IPS-18c (cell line): ENCODE measurements around the gene HELB.
A peak's percentile ranks its signal among the peaks of the same experiment; 100 is the strongest.

Source experiments
- H3K4me3 ChIP-seq: 2 replicates; pipeline ENCODE4 v1.7.0; 2013; ENCODE audit warnings: low read depth, mild to moderate bottlenecking, low read length, moderate library complexity; ENCODE audit not compliant: insufficient read depth
- H3K9me3 ChIP-seq: one replicate; pipeline ENCODE4 v1.6.1; 2013; ENCODE audit warnings: mild to moderate bottlenecking, low read length, moderate library complexity; ENCODE audit not compliant: control insufficient read depth, insufficient read depth

The HELB gene

GRCh38 chr12:66301944-66302826 is at the start of gene HELB:
TSS of gene HELB (plus strand) at chr12:66302493. CDS start at chr12:66302604, 111 bp downstream.
- H3K4me3 ChIP-seq, result peak within 1 kb of the TSS; percentile 80

GRCh38 chr12:66252771-66253170 is 49.5 kb upstream of the HELB start:
- no peaks in the 10 kb centered on the region for H3K9me3 ChIP-seq
- no peak overlapping the region for H3K4me3 ChIP-seq

More at GRCh38 chr12:66301944-66302826, at the start of gene HELB:
- H3K9me3 ChIP-seq, result no peaks in the 10 kb centered on the region

- no peak overlapping the region for H3K4me3 ChIP-seq
- no peaks in the 10 kb centered on the region for H3K9me3 ChIP-seq
Observed at GRCh38 chr12:66255737-66256136, 46.6 kb upstream of the HELB start.

DNA sequence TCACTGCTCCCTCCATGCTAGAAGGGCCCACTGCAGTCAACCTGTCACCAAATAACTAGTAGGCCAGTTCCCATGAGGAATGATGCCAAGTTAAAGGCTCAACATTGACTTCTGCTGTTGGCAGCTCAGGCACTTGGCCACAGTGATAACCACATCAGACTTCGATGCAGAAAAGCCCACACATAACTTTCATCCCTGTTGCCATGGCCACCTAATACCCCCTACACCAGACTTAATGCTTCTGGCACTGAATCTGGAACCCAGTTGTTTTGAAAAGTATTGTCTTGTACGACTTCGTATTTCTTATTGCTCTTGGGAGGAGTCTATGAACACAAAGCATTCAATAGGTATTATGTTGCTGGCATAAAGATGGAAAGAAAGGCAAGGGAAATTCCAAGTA is 44.3 kb upstream of the HELB start:
- Histone ChIP-seq H3K4me3 (no peak overlapping the region), H3K9me3 (no peaks in the 10 kb centered on the region)

- Histone ChIP-seq H3K9me3 (no peaks in the 10 kb centered on the region), H3K4me3 (no peak overlapping the region)
Observed at GRCh38 chr12:66262737-66263136, 39.6 kb upstream of the HELB start.

DNA sequence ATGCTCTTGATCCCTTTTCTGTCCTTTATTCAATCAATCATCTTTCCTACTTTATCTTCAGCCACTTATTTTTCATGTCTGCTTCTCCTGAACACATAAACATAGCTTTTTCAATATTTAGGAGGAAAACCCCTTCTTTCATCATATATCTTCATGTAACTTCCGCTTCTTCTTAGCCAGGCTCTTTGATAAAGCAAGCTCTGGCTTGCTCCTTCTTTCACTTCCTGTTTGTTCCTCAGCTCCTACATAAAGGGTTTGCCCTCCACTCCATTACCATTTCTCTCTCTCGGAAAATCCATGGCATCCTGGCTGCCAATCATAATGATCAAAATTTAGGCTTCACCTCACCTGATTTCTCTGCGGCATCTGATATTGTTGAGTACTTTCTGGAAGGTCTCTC is 33.7 kb upstream of the HELB start:
- Histone ChIP-seq H3K4me3 (no peak overlapping the region), H3K9me3 (no peaks in the 10 kb centered on the region)

GRCh38 chr12:66269142-66269541 is 33.2 kb upstream of the HELB start:
- H3K4me3 ChIP-seq, result no peak overlapping the region
- no peaks in the 10 kb centered on the region for H3K9me3 ChIP-seq

DNA sequence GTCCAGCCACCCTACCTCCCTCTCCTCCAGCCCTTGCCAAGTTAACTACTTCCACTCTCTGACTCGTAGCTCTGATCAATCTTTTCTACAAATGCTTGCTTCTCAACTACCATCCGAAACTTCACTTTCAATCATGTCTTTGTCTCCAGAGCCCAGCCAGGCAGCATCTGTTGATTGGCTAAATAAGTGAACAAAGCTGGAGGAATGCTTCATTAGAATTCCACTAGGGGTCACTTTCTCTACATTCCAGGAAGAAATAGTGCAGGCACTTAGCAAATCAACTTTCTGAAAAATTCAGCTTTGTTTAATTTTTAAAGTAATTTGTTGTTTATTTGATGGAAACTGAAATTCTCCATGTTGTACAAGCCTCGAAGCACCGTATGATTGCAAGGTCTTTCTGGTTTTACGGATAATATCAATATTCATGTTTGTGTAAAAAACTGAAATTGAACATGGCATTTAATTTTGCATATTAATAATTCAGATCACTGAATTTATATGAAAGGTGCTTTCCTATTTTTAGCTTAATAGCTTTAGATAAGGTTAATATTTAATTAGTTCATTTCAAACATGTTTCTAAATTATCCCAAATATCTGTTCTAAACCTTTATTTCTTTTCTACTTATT is 32.4 kb upstream of the HELB start:
- H3K9me3 ChIP-seq, result no peaks in the 10 kb centered on the region
- H3K4me3 ChIP-seq, result no peak overlapping the region

- no peaks in the 10 kb centered on the region for H3K9me3 ChIP-seq
- no peak overlapping the region for H3K4me3 ChIP-seq
Observed at GRCh38 chr12:66270613-66271012, 31.7 kb upstream of the HELB start.

GRCh38 chr12:66272650-66273049 is 29.6 kb upstream of the HELB start:
- Histone ChIP-seq H3K4me3 (no peak overlapping the region), H3K9me3 (no peaks in the 10 kb centered on the region)

GRCh38 chr12:66273147-66273546 is 29.1 kb upstream of the HELB start:
- Histone ChIP-seq H3K9me3 (no peaks in the 10 kb centered on the region), H3K4me3 (no peak overlapping the region)

GRCh38 chr12:66275040-66275439 is 27.3 kb upstream of the HELB start:
- no peak overlapping the region for H3K4me3 ChIP-seq
- H3K9me3 ChIP-seq, result no peaks in the 10 kb centered on the region

DNA sequence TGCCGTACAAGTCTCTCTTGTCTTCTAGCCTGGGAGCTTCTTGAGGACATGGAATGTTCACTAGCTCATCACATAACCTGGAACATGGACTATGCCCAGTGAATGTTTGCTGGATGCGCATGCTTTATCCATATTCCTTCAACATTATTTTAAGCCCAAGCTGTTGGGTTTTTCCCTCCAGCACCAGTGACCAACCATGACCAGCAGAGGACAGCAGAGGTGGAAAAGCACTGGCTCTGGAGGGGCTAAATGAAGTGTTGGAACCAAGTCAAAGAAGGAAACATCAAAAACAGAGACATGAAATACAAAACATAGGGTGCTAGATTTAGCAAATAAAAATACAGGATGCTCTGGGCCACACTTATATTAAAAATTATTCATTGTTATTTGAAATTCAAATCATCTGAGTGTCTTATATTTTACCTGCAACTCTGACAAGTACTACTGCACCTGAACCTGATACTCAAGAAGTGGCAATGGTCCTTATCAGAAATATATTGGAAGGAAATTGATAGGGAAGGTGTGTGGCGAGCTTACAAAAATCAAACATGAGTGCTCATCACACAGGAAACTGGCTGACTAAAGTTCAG is 23.1 kb upstream of the HELB start:
- no peaks in the 10 kb centered on the region for H3K9me3 ChIP-seq
- H3K4me3 ChIP-seq, result no peak overlapping the region

DNA sequence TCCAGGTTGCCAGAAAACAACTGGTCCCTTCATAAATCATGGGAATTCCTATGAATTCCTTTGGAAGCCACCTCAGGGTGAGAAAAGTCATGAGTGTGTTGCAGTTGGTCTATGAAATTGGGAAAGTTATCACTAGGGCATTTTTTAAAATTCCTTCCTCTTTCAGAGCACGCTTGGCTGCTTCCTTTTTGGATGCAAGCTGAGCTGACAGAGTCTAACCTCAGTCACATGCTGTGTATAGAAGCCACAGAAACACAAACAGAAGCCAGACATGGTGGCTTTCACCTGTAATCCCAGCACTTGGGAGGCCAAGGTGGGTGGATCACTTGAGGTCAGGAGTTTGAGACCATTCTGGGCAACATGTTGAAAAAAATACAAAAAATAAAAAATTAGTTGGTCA is 21.7 kb upstream of the HELB start:
- Histone ChIP-seq H3K4me3 (no peak overlapping the region), H3K9me3 (no peaks in the 10 kb centered on the region)

DNA sequence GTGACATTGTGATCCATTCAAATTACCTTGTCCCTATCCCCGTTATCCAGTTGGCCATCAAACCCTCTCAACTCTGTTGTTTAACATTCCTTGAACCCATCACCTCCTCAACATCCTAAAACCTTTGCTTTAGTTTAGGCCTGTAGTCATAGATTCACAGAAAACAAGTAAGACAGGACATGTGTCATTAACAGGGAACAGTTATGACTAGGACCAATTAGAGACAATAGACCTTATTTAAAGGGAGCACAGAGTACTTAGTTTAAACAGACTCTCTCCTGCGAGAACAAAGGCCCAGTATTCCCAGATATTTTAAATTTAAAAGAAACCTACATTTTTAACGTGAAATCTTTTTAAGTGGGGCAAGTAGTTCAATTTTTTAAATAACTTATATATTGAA is 20.0 kb upstream of the HELB start:
- Histone ChIP-seq H3K9me3 (no peaks in the 10 kb centered on the region), H3K4me3 (no peak overlapping the region)

DNA sequence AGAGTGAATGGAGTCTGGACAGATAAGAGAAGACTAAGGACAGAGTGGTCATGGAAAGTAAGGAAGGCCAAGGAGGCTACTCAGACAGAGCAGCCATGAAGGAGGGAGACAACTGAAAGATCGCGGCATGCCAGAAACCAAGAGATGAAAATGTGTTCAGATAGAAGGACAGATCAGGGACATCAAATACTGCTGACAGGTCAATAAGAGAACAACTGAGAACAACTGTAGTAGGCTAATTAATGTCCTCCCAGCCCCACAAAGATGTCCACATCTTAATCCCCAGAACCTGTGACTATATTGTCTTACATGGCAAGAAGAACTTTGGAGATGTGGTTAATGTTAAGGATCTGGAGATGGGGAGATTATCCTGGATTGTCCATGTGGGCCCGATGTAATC is 15.0 kb upstream of the HELB start:
- Histone ChIP-seq H3K4me3 (no peak overlapping the region), H3K9me3 (no peaks in the 10 kb centered on the region)

DNA sequence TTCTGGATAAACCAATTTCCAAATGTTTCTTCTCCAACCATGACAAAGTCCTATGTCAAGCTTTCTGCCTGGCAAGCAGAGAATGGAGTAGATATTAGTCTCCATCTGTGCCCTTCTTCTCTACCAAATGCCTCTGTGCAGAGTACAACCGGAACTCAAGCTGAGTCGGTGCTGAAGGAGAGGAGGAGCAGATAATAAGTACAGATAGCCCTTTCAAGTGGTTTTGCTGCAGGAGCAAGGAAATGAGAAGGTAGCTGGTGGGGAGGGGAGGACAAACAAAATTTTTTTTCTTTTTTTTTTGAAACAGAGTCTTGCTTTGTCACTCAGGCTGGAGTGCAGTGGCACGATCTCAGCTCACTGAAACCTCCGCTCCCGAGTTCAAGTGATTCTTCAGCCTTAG is 14.2 kb upstream of the HELB start:
- Histone ChIP-seq H3K9me3 (no peaks in the 10 kb centered on the region), H3K4me3 (no peak overlapping the region)

DNA sequence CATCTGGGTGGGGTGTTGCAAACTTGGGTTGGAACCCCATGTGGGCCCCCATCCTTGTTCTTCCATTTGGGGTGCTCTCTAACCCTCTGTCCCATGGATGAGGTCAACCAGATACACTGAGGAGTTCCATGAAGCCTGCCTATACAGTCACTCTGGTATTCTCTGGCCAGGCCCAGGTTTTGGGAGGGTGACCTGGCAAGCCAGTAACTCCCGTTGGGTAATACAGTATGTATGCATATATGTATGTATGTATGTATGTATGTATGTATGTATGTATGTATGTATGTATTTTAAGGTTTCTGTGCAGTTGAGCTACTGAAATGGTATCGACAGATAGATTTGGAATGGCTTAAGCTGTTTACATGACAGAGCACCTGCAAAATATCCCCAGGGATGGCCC is 12.8 kb upstream of the HELB start:
- no peaks in the 10 kb centered on the region for H3K9me3 ChIP-seq
- no peak overlapping the region for H3K4me3 ChIP-seq
